H1 (cell line): ENCODE data around the gene OR1M1. TPM values are rescaled to one million over a fixed set of nuclear protein-coding genes. Genes with fewer than 3 reads are reported as not detected.

Experiments used
- CTCF ChIA-PET: fragments of 300-600 bp; sonication (Branson Sonifier 250); formaldehyde crosslinking; loops from one replicate; lab custom pipeline; 2021; ENCODE audit not compliant: partially characterized antibody; lab: Charles Lee
- POLR2A ChIA-PET: fragments of 300-600 bp; sonication (Branson Sonifier 250); formaldehyde crosslinking; loops from one replicate; lab custom pipeline; 2021; ENCODE audit warnings: inconsistent platforms; ENCODE audit not compliant: partially characterized antibody; lab: Charles Lee
- DNase-seq, 2 experiments: peaks; one replicate each; pipeline versions ENCODE4 v3.0.0 to v3.0.0-alpha.2; 2010 to 2022; ENCODE audit warnings: low spot score in 2 of 2, low read depth in 1 of 2, mixed read lengths in 1 of 2
- FAIRE-seq: peaks from 2 replicates; lab custom pipeline; 2011; peaks lifted over from hg19 to GRCh38; lab: Jason Lieb, UNC
- H2AFZ ChIP-seq: 2 replicates; pipeline ENCODE4 v1.8.1; 2012; ENCODE audit warnings: low read length, inconsistent platforms
- H2AK5ac ChIP-seq: 2 replicates; pipeline ENCODE4 v1.6.1; 2013; ENCODE audit warnings: low read depth, low read length
- H2BK120ac ChIP-seq: replicated peaks from 2 replicates; pipeline ENCODE3; 2013; ENCODE audit warnings: low read depth, low read length, inconsistent platforms
- H2BK12ac ChIP-seq: 2 replicates; pipeline ENCODE4 v1.6.1; 2013; ENCODE audit warnings: low read depth, low read length
- H2BK15ac ChIP-seq: 2 replicates; pipeline ENCODE4 v1.6.1; 2013; ENCODE audit warnings: low read length
- H2BK20ac ChIP-seq: 2 replicates; pipeline ENCODE4 v1.6.1; 2013; ENCODE audit warnings: low read length
- H2BK5ac ChIP-seq: 2 replicates; pipeline ENCODE4 v1.6.1; 2013; ENCODE audit warnings: low read depth, low read length
- H3K14ac ChIP-seq: 2 replicates; pipeline ENCODE4 v1.6.1; 2013; ENCODE audit warnings: inconsistent platforms; ENCODE audit not compliant: insufficient read length
- H3K18ac ChIP-seq: 2 replicates; pipeline ENCODE4 v1.6.1; 2013; ENCODE audit warnings: low read length; ENCODE audit errors: extremely low read depth
- H3K23ac ChIP-seq: 2 replicates; pipeline ENCODE4 v1.6.1; 2013; ENCODE audit warnings: inconsistent platforms; ENCODE audit not compliant: insufficient read length
- H3K23me2 ChIP-seq: 2 replicates; pipeline ENCODE4 v1.6.1; 2013; ENCODE audit warnings: low read depth, low read length
- H3K27ac ChIP-seq: 2 replicates; pipeline ENCODE4 v1.6.1; 2011; ENCODE audit warnings: low read depth, low read length, inconsistent platforms
- H3K27me3 ChIP-seq, 4 experiments: replicated peaks in 1 of 4; 1 replicate in 1 of 4; 2 replicates in 3 of 4; pipeline versions ENCODE4 v1.6.1 to v1.8.1; 2011 to 2013; ENCODE audit warnings: low read length in 3 of 4, mild to moderate bottlenecking in 3 of 4, inconsistent platforms in 2 of 4, mixed read lengths in 2 of 4, moderate library complexity in 1 of 4; ENCODE audit not compliant: control insufficient read depth in 3 of 4, insufficient read depth in 3 of 4; ENCODE audit errors: extremely low read depth in 1 of 4
- H3K36me3 ChIP-seq, 4 experiments: 2 replicates each; pipeline versions ENCODE4 v1.6.1 to v1.8.1; 2011 to 2013; ENCODE audit warnings: mild to moderate bottlenecking in 4 of 4, low read length in 3 of 4, moderate library complexity in 2 of 4, control low read depth in 1 of 4, inconsistent platforms in 1 of 4; ENCODE audit not compliant: insufficient read depth in 4 of 4, control insufficient read depth in 2 of 4
- H3K4ac ChIP-seq: replicated peaks from 2 replicates; pipeline ENCODE3; 2013; ENCODE audit warnings: low read length, low read depth, mixed read lengths, inconsistent platforms; ENCODE audit not compliant: insufficient read length
- H3K4me1 ChIP-seq, 4 experiments: replicated peaks in 1 of 4; 1 replicate in 1 of 4; 2 replicates in 3 of 4; pipeline versions ENCODE4 v1.6.1 to v1.8.1; 2011 to 2013; ENCODE audit warnings: low read length in 3 of 4, inconsistent platforms in 2 of 4, mixed read lengths in 1 of 4; ENCODE audit not compliant: insufficient read depth in 4 of 4, control insufficient read depth in 3 of 4
- H3K4me2 ChIP-seq, 2 experiments: 2 replicates each; pipeline versions ENCODE4 v1.6.1 to v1.8.1; 2011 to 2013; ENCODE audit warnings: low read depth in 2 of 2, low read length in 2 of 2, control low read depth in 1 of 2, inconsistent platforms in 1 of 2, mild to moderate bottlenecking in 1 of 2; ENCODE audit not compliant: insufficient read depth in 1 of 2
- H3K4me3 ChIP-seq, 4 experiments: fragments of 200-600, 300-600 bp in 1 of 4; sonication (generic), shearing (Covaris generic), sonication (Bioruptor Twin) in 1 of 4; 2 replicates each; pipeline versions ENCODE4 v1.5.1 to v1.8.1; 2011 to 2016; ENCODE audit warnings: low read length in 4 of 4, low read depth in 3 of 4, control low read depth in 2 of 4, inconsistent platforms in 2 of 4, mild to moderate bottlenecking in 2 of 4, mixed read lengths in 1 of 4, moderate library complexity in 1 of 4; ENCODE audit not compliant: insufficient read depth in 2 of 4; ENCODE audit errors: extremely low read depth in 1 of 4
- H3K56ac ChIP-seq: replicated peaks from 2 replicates; pipeline ENCODE3; 2013; ENCODE audit warnings: low read depth, mild to moderate bottlenecking, mixed read lengths, low read length, inconsistent platforms; ENCODE audit not compliant: insufficient read length
- H3K79me1 ChIP-seq: 2 replicates; pipeline ENCODE4 v1.6.1; 2013; ENCODE audit warnings: low read depth, low read length, control low read depth
- H3K79me2 ChIP-seq, 2 experiments: 2 replicates each; pipeline versions ENCODE4 v1.6.1 to v1.8.1; 2012 to 2013; ENCODE audit warnings: low read length in 2 of 2, mild to moderate bottlenecking in 2 of 2, inconsistent platforms in 1 of 2; ENCODE audit not compliant: insufficient read depth in 2 of 2, control insufficient read depth in 1 of 2
- H3K9ac ChIP-seq, 4 experiments: replicated peaks in 1 of 4; 1 replicate in 1 of 4; 2 replicates in 3 of 4; pipeline versions ENCODE4 v1.6.1 to v1.8.1; 2011 to 2013; ENCODE audit warnings: low read depth in 3 of 4, low read length in 3 of 4, control low read depth in 2 of 4, mild to moderate bottlenecking in 2 of 4, moderate library complexity in 2 of 4, inconsistent platforms in 1 of 4; ENCODE audit errors: extremely low read depth in 1 of 4
- H3K9me3 ChIP-seq, 2 experiments: 2 replicates each; pipeline versions ENCODE4 v1.6.1 to v1.8.1; 2012 to 2013; ENCODE audit warnings: mild to moderate bottlenecking in 2 of 2, moderate library complexity in 2 of 2, control low read depth in 1 of 2, inconsistent platforms in 1 of 2, low read depth in 1 of 2, low read length in 1 of 2, mixed read lengths in 1 of 2; ENCODE audit not compliant: insufficient read depth in 2 of 2
- H4K20me1 ChIP-seq, 2 experiments: replicated peaks in 1 of 2; 2 replicates each; pipeline versions ENCODE3 to v1.8.1; 2011 to 2013; ENCODE audit warnings: inconsistent platforms in 2 of 2, low read length in 2 of 2, mild to moderate bottlenecking in 1 of 2; ENCODE audit not compliant: insufficient read depth in 2 of 2, control insufficient read depth in 1 of 2
- H4K5ac ChIP-seq: 2 replicates; pipeline ENCODE4 v1.6.1; 2013; ENCODE audit warnings: low read length, low read depth, mixed read lengths, inconsistent platforms; ENCODE audit not compliant: insufficient read length
- H4K8ac ChIP-seq: 2 replicates; pipeline ENCODE4 v1.8.0; 2013; ENCODE audit warnings: mild to moderate bottlenecking, moderate library complexity, low read length, inconsistent platforms; ENCODE audit not compliant: insufficient read depth; ENCODE audit errors: extremely low read depth
- H4K91ac ChIP-seq: replicated peaks from 2 replicates; pipeline ENCODE3; 2013; ENCODE audit warnings: low read length, mixed read lengths, inconsistent platforms; ENCODE audit not compliant: insufficient read length
- CEBPB ChIP-seq: IDR thresholded peaks from 2 replicates; pipeline ENCODE4 v1.6.1; 2012; ENCODE audit warnings: low read depth, low read length
- WGBS, 2 experiments: shearing (Covaris generic) in 1 of 2; methylation state at CpG; one replicate each; pipeline versions ENCODE4 v1.1.6 to v1.1.7; 2013 to 2015; ENCODE audit warnings: low lambda C conversion rate in 2 of 2, mixed read lengths in 2 of 2, inconsistent platforms in 1 of 2, low coverage in 1 of 2, missing lambda C conversion rate in 1 of 2; ENCODE audit not compliant: insufficient replicate concordance in 2 of 2, insufficient coverage in 1 of 2, insufficient read length in 1 of 2; ENCODE audit errors: extremely low coverage in 1 of 2, missing lambda C conversion rate in 1 of 2; 5-methylcytosine and 5-hydroxymethylcytosine counted together
- polyA plus RNA-seq, 7 experiments: library from polyadenylated mRNA; depleted of rRNA in 3 of 7; stranded (reverse) in 5 of 7; unstranded in 2 of 7; fragments of >200 nt in 5 of 7; fragments of 200-250 nt in 2 of 7; gene quantifications; 1 replicate in 5 of 7; 2 replicates in 1 of 7; 4 replicates in 1 of 7; pipeline versions ENCODE4 v1.2.1 to v1.2.3, GENCODE V29; 2011 to 2013; ENCODE audit warnings: missing spikeins in 2 of 7, mixed read lengths in 2 of 7
- total RNA-seq: library from RNA; stranded (reverse); fragmentation: NEBNext Ultra II Directional; extraction: Animal tissue kit (Norgen Biotek cat#: 25700); gene quantifications from 2 replicates; pipeline ENCODE4 v1.2.1, GENCODE V29; 2021

Gene OR1M1
- total and polyA plus RNA-seq, 2 of the 8 experiments (the other 6 are each of a cell fraction or from before 2014, with no cell fraction given) = 0.12 TPM; not detected in 1

DNA sequence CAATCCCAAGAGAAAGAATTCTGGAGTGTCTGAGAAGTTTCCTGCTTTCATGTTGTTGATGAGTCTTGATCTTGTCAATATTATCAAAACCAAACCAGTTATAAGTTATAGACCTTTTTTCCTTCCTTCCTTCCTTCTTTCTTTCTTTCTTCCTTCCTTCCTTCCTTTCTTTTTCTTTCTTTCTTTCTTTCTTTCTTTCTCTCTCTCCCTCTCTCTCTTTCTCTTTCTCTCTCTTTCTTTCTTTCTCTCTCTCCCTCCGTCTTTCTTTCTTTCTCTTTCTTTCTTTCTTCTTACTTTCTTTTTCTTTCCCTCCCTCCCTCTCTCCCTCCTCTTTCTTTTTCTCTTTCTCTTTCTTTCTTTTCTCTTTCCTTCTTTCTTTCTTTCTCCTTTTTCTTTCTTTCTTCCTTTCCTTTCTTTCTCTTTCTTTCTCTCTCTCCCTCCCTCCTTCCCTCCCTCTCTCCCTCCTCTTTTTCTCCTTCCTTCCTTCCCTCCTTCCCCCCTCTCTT, 40.1 kb downstream of the OR1M1 start, which contains the start of gene OR7G3:
Gene OR7G3 (minus strand): TSS at position 51 of the 506 bp plus-strand sequence. CDS start 0 bp downstream, at position 51.
- POLR2A ChIA-PET = interaction anchor here (0.5 kb wide), 1 partner anchor 666 kb away, joined by 3 read pairs; no protein-coding TSS in a partner anchor
- H2BK5ac ChIP-seq = no peak within 1 kb of the TSS
- no peak within 1 kb of the TSS for H3K4me2 ChIP-seq
- TF ChIP-seq CEBPB = no peak

More for the DNA sequence above, 40.1 kb downstream of the OR1M1 start, which contains the start of gene OR7G3:
- Histone ChIP-seq H2AFZ (no peak within 1 kb of the TSS), H4K20me1 (no peaks in the 10 kb centered on the region), H2BK20ac (no peak within 1 kb of the TSS), H2AK5ac (no peak within 1 kb of the TSS), H3K79me2 (no peaks in the 10 kb centered on the region), H3K4me3 (no peak within 1 kb of the TSS), H4K5ac (no peak within 1 kb of the TSS), H3K23me2 (no peaks in the 10 kb centered on the region), H4K91ac (no peak within 1 kb of the TSS), H3K9me3 (peaks cover 38 to 45% of the 10 kb centered on the region in 2 experiments), H3K27ac (no peak within 1 kb of the TSS), H3K9ac (no peak within 1 kb of the TSS), H3K23ac (no peak within 1 kb of the TSS), H3K14ac (no peak within 1 kb of the TSS), H2BK15ac (no peak within 1 kb of the TSS), H3K79me1 (no peaks in the 10 kb centered on the region), H3K56ac (no peak within 1 kb of the TSS), H3K27me3 (no peaks in the 10 kb centered on the region), H3K4ac (no peak within 1 kb of the TSS), H4K8ac (no peak within 1 kb of the TSS), H2BK120ac (no peak within 1 kb of the TSS), H3K18ac (no peak within 1 kb of the TSS), H3K4me1 (no peaks in the 10 kb centered on the region), H2BK12ac (no peak within 1 kb of the TSS), H3K36me3 (no peaks in the 10 kb centered on the region)
- FAIRE-seq (no peak), DNase-seq (no peak)
- no CpG with 5 or more reads among the region's 1 CpG for WGBS, 2 experiments
- CTCF ChIA-PET = interaction anchor here (0.7 kb wide), 1 partner anchor 9 kb away, joined by 4 read pairs; no protein-coding TSS in a partner anchor
